AG09309 (cell line): ENCODE data around the gene CRACR2B.

Source experiments
- DNase-seq: peaks from one replicate; pipeline ENCODE4 v3.0.0-alpha.2; 2010; ENCODE audit warnings: low read depth
- H3K4me3 ChIP-seq: 2 replicates; pipeline ENCODE4 v1.5.1; 2011; ENCODE audit warnings: mild to moderate bottlenecking, low read depth, low read length, moderate library complexity; ENCODE audit not compliant: control insufficient read depth
- CTCF ChIP-seq: IDR thresholded peaks from 2 replicates; pipeline ENCODE4 v1.5.1; 2011; ENCODE audit warnings: mild to moderate bottlenecking, low read depth, low read length, inconsistent platforms; ENCODE audit not compliant: insufficient read depth, control insufficient read depth; ENCODE audit errors: missing control alignments

Gene CRACR2B

DNA sequence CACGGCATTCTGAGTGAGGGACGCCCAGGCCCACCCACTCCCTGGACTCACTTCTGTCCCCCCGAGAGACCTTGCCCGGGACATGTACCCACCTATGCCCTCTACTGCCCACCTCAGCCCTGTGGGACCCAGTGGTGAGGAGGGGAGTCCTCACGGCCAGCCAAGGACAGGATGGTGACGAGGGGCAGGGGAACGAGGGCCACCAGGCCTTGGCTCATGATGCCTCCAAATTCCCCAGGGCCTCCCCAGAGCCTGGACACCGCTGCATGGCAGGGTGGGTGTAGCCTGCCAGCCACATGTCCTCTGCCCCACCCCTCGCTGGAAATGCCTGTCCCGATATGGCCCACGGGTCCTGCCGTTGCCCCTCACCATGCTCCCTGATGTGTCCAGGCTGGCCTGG lies 41.1 kb downstream of the CRACR2B start:
- no peak overlapping the region for H3K4me3 ChIP-seq
- no peak for DNase-seq
- TF ChIP-seq CTCF = no peak

DNA sequence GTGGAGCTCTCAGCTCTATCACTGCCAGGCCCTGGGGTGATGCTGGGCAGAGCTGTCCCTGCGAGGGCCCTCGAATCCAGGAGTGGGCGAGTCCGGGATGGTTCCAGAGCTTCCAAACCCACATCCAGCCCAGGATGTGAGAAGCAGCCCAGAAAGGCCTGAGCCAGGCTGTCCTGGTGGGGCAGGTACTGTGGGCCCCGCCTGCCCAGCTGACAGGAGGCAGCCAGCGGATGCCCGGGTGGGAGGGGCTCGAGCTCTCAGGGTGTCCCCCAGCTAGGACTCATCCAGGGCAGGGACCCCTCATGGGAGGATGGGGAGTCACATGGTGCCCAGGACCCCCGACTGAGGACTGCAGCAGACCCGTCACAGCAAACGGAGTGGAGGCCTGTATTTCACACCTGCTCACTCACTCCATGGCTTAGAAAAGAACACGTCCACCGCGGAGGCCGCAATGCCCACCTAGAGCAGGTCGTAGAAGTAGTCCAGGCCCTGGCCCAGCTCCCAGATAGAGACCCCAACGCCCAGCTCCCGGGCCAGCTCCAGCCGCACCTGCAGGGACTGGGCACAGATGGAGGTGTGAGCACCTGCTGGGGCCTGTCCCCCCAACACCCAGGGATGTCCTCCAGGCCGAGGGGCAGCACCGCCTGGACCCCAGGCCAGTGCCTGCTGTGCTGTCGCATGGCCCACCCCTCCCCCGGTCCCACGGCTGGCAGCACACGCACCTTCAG lies 41.8 kb downstream of the CRACR2B start:
- DNase-seq = no peak
- TF ChIP-seq CTCF = no peak
- no peak overlapping the region for H3K4me3 ChIP-seq

GRCh38 chr11:870127-870413 lies 42.4 kb downstream of the CRACR2B start:
- no peak overlapping the region for H3K4me3 ChIP-seq
- peak; percentile 29 for TF ChIP-seq CTCF
- DNase-seq = no peak

- H3K4me3 ChIP-seq = no peak overlapping the region
- TF ChIP-seq CTCF = no peak
- no peak for DNase-seq
Measured at GRCh38 chr11:870418-870817, 42.7 kb downstream of the CRACR2B start.

DNA sequence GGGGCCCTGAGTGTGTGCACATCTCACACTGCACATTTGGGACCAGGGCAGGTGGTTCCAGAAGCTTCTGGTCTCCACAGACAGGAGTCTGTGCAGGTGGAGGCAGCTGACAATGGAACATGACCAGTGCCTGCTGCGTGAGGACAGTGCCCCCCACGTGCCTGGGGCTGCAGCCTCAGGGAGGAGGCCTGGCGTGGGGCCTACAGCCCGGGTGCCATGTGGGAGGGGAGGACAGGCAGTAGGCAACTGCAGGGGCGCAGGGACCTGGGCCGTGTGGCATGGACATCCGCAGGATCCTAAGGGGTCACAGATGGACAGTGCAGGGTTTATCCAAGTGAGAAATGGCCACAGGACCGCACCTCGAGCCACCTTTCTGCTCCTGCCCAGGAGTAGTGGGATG lies 43.8 kb downstream of the CRACR2B start:
- DNase-seq = no peak
- TF ChIP-seq CTCF = no peak

DNA sequence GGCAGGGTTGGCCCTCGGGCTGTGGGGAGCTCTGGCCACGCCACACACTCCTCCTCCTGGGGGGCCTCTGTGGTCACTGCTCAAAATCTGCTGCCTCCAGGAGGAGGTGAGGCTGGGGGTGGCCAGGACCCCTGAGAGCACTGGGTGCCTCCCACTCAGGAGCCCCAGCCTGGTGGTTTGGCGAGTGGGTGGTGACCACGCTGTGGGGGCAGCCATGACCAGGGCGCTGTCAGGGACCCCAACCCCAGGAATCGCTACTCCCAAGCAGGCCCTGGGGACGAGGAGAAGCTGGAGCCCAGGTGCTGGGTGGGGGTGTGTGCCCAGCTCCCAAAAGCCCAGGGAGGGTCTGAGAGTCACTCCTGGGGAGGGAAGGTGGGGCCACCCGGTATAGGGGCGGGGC lies 45.1 kb downstream of the CRACR2B start:
- H3K4me3 ChIP-seq = no peak overlapping the region
- TF ChIP-seq CTCF = no peak
- no peak for DNase-seq

More for the DNA sequence above, 43.8 kb downstream of the CRACR2B start:
- H3K4me3 ChIP-seq = no peak overlapping the region

GRCh38 chr11:873706-874105 lies 46.0 kb downstream of the CRACR2B start:
- TF ChIP-seq CTCF = no peak
- no peak for DNase-seq

More at GRCh38 chr11:873706-874105, 46.0 kb downstream of the CRACR2B start:
- H3K4me3 ChIP-seq = no peak overlapping the region
